HG02642 (cell line): ENCODE results near the gene DDA1.

Experiments used
- ATAC-seq: cut with Tn5 transposase; IDR thresholded peaks from one replicate; pipeline ENCODE4 v1.9.1; 2021; ENCODE audit warnings: mild to moderate bottlenecking; ENCODE audit not compliant: unreplicated experiment, poor library complexity

The DDA1 gene

GRCh38 chr19:17327654-17328516 is 18.5 kb downstream of the DDA1 start:
- no peak for ATAC-seq

- ATAC-seq, result no peak
These were observed 19.4 kb downstream of the DDA1 start for GRCh38 chr19:17328517-17329365.

GRCh38 chr19:17329366-17330261 is 20.3 kb downstream of the DDA1 start:
- no peak for ATAC-seq

- ATAC-seq, result no peak
These were observed 21.1 kb downstream of the DDA1 start for GRCh38 chr19:17330262-17331044.

GRCh38 chr19:17331045-17331558 is 21.7 kb downstream of the DDA1 start:
- ATAC-seq, result no peak

GRCh38 chr19:17332360-17332676 is 23.0 kb downstream of the DDA1 start:
- no peak for ATAC-seq

GRCh38 chr19:17332677-17333581 is 23.6 kb downstream of the DDA1 start:
- no peak for ATAC-seq

- no peak for ATAC-seq
These were observed 24.4 kb downstream of the DDA1 start for GRCh38 chr19:17333611-17334413.

- ATAC-seq, result peak; percentile 51
These were observed 25.3 kb downstream of the DDA1 start, which contains the start of gene ANO8 for GRCh38 chr19:17334414-17335409. ANO8 (minus strand) TSS chr19:17334855; CDS start chr19:17334670, 185 bp downstream.

GRCh38 chr19:17335575-17335974 is 26.2 kb downstream of the DDA1 start:
- ATAC-seq, result no peak

- ATAC-seq, result peak; percentile 77
These were observed 27.7 kb downstream of the DDA1 start, which contains the start of gene GTPBP3 for GRCh38 chr19:17336872-17337674. GTPBP3 (plus strand) TSS chr19:17337553; CDS start chr19:17337612, 59 bp downstream.

- ATAC-seq, result peak; percentile 2
These were observed 28.5 kb downstream of the DDA1 start for GRCh38 chr19:17337675-17338432.

GRCh38 chr19:17338433-17339078 is 29.2 kb downstream of the DDA1 start:
- ATAC-seq, result no peak

- no peak for ATAC-seq
These were observed 29.9 kb downstream of the DDA1 start for GRCh38 chr19:17339088-17339741.
